ENCODE measurements around the gene GSN.

Gene GSN

DNA sequence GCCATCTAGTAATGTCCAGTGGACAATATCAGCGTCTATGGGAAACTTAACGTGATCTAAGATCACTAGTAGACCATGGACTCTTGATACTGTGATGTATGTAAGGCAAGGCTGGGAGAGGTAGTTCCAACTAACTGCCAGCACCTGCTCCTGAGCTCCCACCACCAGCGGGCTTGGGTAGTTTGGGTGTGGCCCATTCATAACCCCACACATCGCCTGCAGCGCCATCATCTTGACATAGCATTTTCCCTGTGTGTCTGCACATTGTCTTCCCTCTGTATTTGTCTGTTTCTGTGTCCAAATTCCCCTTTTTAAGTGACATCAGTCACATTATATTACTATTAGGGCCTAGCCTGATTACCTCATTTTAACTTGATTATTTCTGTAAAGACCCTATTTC is 28.1 kb upstream of the GSN start:
- H3K4me2 ChIP-seq (ENCODE audit: low read length): no peak overlapping the region
- TF ChIP-seq EZH2phosphoT487 (IDR thresholded peaks at IDR 0.05; ENCODE audit: borderline replicate concordance, low read length): no peak
- TF ChIP-seq, protein P1, sequence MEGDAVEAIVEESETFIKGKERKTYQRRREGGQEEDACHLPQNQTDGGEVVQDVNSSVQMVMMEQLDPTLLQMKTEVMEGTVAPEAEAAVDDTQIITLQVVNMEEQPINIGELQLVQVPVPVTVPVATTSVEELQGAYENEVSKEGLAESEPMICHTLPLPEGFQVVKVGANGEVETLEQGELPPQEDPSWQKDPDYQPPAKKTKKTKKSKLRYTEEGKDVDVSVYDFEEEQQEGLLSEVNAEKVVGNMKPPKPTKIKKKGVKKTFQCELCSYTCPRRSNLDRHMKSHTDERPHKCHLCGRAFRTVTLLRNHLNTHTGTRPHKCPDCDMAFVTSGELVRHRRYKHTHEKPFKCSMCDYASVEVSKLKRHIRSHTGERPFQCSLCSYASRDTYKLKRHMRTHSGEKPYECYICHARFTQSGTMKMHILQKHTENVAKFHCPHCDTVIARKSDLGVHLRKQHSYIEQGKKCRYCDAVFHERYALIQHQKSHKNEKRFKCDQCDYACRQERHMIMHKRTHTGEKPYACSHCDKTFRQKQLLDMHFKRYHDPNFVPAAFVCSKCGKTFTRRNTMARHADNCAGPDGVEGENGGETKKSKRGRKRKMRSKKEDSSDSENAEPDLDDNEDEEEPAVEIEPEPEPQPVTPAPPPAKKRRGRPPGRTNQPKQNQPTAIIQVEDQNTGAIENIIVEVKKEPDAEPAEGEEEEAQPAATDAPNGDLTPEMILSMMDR (IDR thresholded peaks at IDR 0.05; ENCODE audit: low read depth, low read length, poor library complexity, severe bottlenecking): no peak
- no peaks in the 10 kb centered on the region for H3K4me1 ChIP-seq (ENCODE audit: control insufficient read depth, low read length)
- H3K27me3 ChIP-seq (ENCODE audit: control insufficient read depth, low read length): no peaks in the 10 kb centered on the region
- H3K79me2 ChIP-seq (ENCODE audit: control insufficient read depth, low read length): no peaks in the 10 kb centered on the region
- no peaks in the 10 kb centered on the region for H3F3A ChIP-seq (ENCODE audit: control insufficient read depth, insufficient read depth)
- no peak overlapping the region for H3K27ac ChIP-seq (ENCODE audit: low read depth, low read length)
- no peak overlapping the region for H3K4me3 ChIP-seq (ENCODE audit: low read length)
- 0 out of 2 replicates have a peak, but pooled peaks cover 2% of the 10 kb centered on the region for H3K9me3 ChIP-seq (ENCODE audit: control insufficient read depth, insufficient read depth, low read length)
- no peaks in the 10 kb centered on the region for H3K36me3 ChIP-seq (ENCODE audit: control insufficient read depth, low read length)
- no peaks in the 10 kb centered on the region for H3K9me2 ChIP-seq (replicated peaks; ENCODE audit: control insufficient read depth, low read length)
- H4K20me1 ChIP-seq (ENCODE audit: control insufficient read depth, insufficient read depth, low read depth, low read length): no peaks in the 10 kb centered on the region

DNA sequence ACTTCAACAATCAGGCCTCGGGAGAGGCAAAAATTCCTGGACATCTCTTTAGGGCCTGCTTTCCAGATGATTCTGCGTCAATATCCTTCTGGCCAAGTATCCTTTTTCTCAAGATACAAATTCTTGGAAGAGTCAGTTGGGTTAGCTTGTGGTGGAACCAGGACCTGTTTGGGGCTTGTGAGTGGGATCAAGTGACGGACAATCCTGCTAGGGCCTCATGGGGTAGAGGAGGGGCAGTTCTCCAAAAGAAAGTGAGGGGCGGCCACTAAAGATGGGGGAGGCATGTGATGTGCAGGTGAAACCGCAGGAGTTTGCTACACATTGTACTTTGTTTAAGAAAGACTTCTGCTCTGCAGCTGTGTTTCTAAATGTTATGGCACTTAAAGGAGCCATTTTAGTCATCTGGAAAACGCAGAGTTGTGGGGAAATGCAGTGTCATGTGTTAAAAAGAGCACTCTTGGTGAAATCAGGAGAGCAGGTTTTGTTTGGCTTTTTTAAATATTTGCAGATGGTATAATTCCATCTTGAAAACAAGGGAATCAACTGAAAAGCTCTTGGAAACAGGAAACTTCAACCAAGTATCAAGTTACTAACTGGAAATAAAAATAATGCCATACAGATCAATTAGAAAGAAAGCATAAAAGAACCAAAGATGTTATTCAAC is 27.4 kb upstream of the GSN start:
- Histone ChIP-seq H3K36me3 (ENCODE audit: control insufficient read depth, low read length) (no peaks in the 10 kb centered on the region), H3K9me2 (replicated peaks; ENCODE audit: control insufficient read depth, low read length) (no peaks in the 10 kb centered on the region), H3K9me3 (ENCODE audit: control insufficient read depth, insufficient read depth, low read length) (0 out of 2 replicates have a peak, but pooled peaks cover 2% of the 10 kb centered on the region), H3K4me3 (ENCODE audit: low read length) (no peak overlapping the region), H3K27ac (ENCODE audit: low read depth, low read length) (no peak overlapping the region), H3K4me1 (ENCODE audit: control insufficient read depth, low read length) (no peaks in the 10 kb centered on the region), H3F3A (ENCODE audit: control insufficient read depth, insufficient read depth) (no peaks in the 10 kb centered on the region), H3K79me2 (ENCODE audit: control insufficient read depth, low read length) (no peaks in the 10 kb centered on the region), H4K20me1 (ENCODE audit: control insufficient read depth, insufficient read depth, low read depth, low read length) (no peaks in the 10 kb centered on the region), H3K27me3 (ENCODE audit: control insufficient read depth, low read length) (no peaks in the 10 kb centered on the region), H3K4me2 (ENCODE audit: low read length) (no peak overlapping the region)
- no peak for TF ChIP-seq EZH2phosphoT487 (IDR thresholded peaks at IDR 0.05; ENCODE audit: borderline replicate concordance, low read length)
- TF ChIP-seq, protein P1 (IDR thresholded peaks at IDR 0.05; ENCODE audit: low read depth, low read length, poor library complexity, severe bottlenecking): no peak

DNA sequence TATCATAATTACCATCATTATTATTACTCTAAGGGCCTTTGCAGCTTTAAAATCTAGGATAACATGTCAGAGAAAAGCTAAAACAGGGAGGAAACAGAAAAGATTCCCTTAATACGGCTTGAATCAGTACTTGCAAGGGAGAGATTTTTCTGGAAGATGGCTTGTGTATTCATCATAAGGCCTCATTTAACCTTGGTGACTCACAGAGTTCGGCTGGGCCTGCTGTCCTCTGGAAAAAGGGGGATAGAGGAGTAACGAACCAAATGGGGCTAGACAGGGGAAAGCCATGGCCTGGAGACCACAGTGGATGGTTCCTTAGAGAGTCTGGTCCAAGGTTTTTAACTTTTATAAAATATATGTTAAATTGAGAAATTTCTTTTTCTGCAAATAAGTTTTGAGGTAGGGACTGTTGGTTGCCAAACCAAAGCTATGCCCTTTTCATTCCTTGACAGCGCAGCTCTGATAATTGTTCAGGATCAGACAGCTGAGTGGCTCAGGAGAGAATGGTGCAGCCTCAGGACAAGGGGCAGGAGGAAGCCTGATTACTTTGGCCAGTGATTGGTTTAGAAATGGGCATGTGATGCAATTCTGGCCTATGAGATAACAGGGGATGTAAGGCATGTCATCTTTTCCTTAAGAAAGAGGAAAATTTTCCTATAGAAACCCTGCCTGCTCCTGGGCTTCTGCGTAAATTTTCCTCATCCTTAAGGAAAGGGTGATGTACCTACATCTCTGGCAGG is 25.6 kb upstream of the GSN start:
- Histone ChIP-seq H3K4me3 (ENCODE audit: low read length) (no peak overlapping the region), H3K9me2 (replicated peaks; ENCODE audit: control insufficient read depth, low read length) (no peaks in the 10 kb centered on the region)
- TF ChIP-seq EZH2phosphoT487 (IDR thresholded peaks at IDR 0.05; ENCODE audit: borderline replicate concordance, low read length): no peak
- TF ChIP-seq, protein P1 (IDR thresholded peaks at IDR 0.05; ENCODE audit: low read depth, low read length, poor library complexity, severe bottlenecking): no peak

More for the DNA sequence above, 25.6 kb upstream of the GSN start:
- no peak overlapping the region for H3K27ac ChIP-seq (ENCODE audit: low read depth, low read length)
- H3K79me2 ChIP-seq (ENCODE audit: control insufficient read depth, low read length): no peaks in the 10 kb centered on the region
- no peaks in the 10 kb centered on the region for H3K27me3 ChIP-seq (ENCODE audit: control insufficient read depth, low read length)
- no peak overlapping the region for H3K4me2 ChIP-seq (ENCODE audit: low read length)
- H3F3A ChIP-seq (ENCODE audit: control insufficient read depth, insufficient read depth): no peaks in the 10 kb centered on the region
- H3K36me3 ChIP-seq (ENCODE audit: control insufficient read depth, low read length): no peaks in the 10 kb centered on the region
- H4K20me1 ChIP-seq (ENCODE audit: control insufficient read depth, insufficient read depth, low read depth, low read length): no peaks in the 10 kb centered on the region
- 0 out of 2 replicates have a peak, but pooled peaks cover 2% of the 10 kb centered on the region for H3K9me3 ChIP-seq (ENCODE audit: control insufficient read depth, insufficient read depth, low read length)
- H3K4me1 ChIP-seq (ENCODE audit: control insufficient read depth, low read length): no peaks in the 10 kb centered on the region
